ENCODE data around the gene AHDC1. TPM values are rescaled to one million over a fixed set of nuclear protein-coding genes. Genes with fewer than 3 reads are reported as not detected.
A peak's percentile ranks its signal among the peaks of the same experiment; 100 is the strongest.

The AHDC1 gene
- total and polyA plus RNA-seq, 2 of the 13 experiments (the other 11 are each of a cell fraction or from before 2014, with no cell fraction given): 1.0 to 2.7 TPM

DNA sequence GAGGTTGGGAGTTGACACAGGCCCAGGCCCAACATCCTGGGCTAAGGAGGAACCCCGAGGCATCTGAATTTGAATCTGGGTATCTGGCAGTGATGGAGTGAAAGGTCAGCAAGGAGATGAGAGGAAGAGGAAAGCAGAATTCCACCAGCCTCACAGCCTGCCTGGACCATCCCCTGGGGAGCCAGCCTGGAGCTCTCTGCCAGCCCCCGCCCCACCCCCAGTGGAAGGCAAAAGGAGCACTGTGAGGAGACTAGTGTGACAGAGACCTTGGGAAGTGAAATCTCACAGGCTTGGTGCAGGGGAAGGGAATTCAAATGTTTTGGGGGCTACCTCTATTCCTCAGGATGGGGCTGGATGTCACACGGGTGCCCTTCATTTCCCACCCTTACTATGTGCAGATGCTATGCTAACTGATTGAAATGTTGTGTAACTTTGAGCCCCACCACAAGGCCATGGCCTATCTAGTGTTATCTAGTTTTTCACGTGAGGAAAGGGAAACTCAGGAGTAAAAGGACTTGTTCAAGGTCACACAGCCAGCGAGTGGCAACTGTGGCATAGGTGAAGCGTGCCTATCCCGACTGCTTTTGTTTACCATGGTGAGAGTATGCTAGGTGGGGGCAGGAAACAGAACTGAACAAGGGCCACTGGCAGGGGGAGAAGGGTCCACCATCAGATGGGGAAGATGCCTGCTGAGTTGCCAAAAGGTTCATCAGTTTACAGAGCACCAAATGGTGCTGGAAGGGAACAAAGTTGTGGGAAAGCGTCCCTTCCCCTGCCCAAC is 29.8 kb downstream of the AHDC1 start (continued):
- TF ChIP-seq, protein P1, sequence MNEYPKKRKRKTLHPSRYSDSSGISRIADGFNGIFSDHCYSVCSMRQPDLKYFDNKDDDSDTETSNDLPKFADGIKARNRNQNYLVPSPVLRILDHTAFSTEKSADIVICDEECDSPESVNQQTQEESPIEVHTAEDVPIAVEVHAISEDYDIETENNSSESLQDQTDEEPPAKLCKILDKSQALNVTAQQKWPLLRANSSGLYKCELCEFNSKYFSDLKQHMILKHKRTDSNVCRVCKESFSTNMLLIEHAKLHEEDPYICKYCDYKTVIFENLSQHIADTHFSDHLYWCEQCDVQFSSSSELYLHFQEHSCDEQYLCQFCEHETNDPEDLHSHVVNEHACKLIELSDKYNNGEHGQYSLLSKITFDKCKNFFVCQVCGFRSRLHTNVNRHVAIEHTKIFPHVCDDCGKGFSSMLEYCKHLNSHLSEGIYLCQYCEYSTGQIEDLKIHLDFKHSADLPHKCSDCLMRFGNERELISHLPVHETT (CRISPR knock-in tag; conservative IDR thresholded peaks at IDR 0.05): peak; percentile 14; the same call in 1 of the 2 replicates
- TF ChIP-seq, protein P2, sequence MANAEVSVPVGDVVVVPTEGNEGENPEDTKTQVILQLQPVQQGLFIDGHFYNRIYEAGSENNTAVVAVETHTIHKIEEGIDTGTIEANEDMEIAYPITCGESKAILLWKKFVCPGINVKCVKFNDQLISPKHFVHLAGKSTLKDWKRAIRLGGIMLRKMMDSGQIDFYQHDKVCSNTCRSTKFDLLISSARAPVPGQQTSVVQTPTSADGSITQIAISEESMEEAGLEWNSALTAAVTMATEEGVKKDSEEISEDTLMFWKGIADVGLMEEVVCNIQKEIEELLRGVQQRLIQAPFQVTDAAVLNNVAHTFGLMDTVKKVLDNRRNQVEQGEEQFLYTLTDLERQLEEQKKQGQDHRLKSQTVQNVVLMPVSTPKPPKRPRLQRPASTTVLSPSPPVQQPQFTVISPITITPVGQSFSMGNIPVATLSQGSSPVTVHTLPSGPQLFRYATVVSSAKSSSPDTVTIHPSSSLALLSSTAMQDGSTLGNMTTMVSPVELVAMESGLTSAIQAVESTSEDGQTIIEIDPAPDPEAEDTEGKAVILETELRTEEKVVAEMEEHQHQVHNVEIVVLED (CRISPR knock-in tag; IDR thresholded peaks at IDR 0.05; ENCODE audit: borderline replicate concordance): peak; percentile 39; the same call in 1 of the 2 replicates
- peak; percentile 37; the same call in 1 of the 2 replicates for TF ChIP-seq ZNF501 (CRISPR knock-in tag; IDR thresholded peaks at IDR 0.05)
- no peak for TF ChIP-seq STAT5B (CRISPR knock-in tag; IDR thresholded peaks at IDR 0.05)
- TF ChIP-seq, protein P3, sequence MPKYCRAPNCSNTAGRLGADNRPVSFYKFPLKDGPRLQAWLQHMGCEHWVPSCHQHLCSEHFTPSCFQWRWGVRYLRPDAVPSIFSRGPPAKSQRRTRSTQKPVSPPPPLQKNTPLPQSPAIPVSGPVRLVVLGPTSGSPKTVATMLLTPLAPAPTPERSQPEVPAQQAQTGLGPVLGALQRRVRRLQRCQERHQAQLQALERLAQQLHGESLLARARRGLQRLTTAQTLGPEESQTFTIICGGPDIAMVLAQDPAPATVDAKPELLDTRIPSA (CRISPR knock-in tag; IDR thresholded peaks at IDR 0.05; ENCODE audit: borderline replicate concordance): no peak
- no peak for TF ChIP-seq MAFF (IDR thresholded peaks at IDR 0.05; ENCODE audit: low read depth, low read length)
- no peak for TF ChIP-seq ZBTB42 (CRISPR knock-in tag; IDR thresholded peaks at IDR 0.05)
- TF ChIP-seq SSRP1 (CRISPR knock-in tag; IDR thresholded peaks at IDR 0.05): peak; percentile 76; the same call in 1 of the 2 replicates
- TF ChIP-seq NFIB (CRISPR knock-in tag; IDR thresholded peaks at IDR 0.05; ENCODE audit: borderline replicate concordance): no peak
- TF ChIP-seq ZNF543 (CRISPR knock-in tag; IDR thresholded peaks at IDR 0.05): 0 out of 2 replicates have a peak, but pooled peaks have one; percentile 34
- TF ChIP-seq DMAP1 (CRISPR knock-in tag; IDR thresholded peaks at IDR 0.05): 0 out of 2 replicates have a peak, but pooled peaks have one; percentile 39
- peak; percentile 65 for TF ChIP-seq ZNF792 (CRISPR knock-in tag; IDR thresholded peaks at IDR 0.05)
- TF ChIP-seq NR1H2 (CRISPR knock-in tag; IDR thresholded peaks at IDR 0.05; ENCODE audit: borderline replicate concordance, low read depth): no peak
- TF ChIP-seq FOXA1 (IDR thresholded peaks at IDR 0.05): no peak
- peak; percentile 59 for TF ChIP-seq FOXA1 (CRISPR knock-in tag; IDR thresholded peaks at IDR 0.05)
- no peak for TF ChIP-seq PAWR (CRISPR knock-in tag; IDR thresholded peaks at IDR 0.05; ENCODE audit: borderline replicate concordance)
- peak; percentile 61; the same call in 1 of the 2 replicates for TF ChIP-seq PHF21A (CRISPR knock-in tag; IDR thresholded peaks at IDR 0.05)
- 0 out of 2 replicates have a peak, but pooled peaks have one; percentile 25 for TF ChIP-seq KDM2A (CRISPR knock-in tag; IDR thresholded peaks at IDR 0.05; ENCODE audit: borderline replicate concordance, low read depth)
- TF ChIP-seq ETV5 (CRISPR knock-in tag; IDR thresholded peaks at IDR 0.05; ENCODE audit: borderline replicate concordance): peak; percentile 72
- TF ChIP-seq, protein P4, sequence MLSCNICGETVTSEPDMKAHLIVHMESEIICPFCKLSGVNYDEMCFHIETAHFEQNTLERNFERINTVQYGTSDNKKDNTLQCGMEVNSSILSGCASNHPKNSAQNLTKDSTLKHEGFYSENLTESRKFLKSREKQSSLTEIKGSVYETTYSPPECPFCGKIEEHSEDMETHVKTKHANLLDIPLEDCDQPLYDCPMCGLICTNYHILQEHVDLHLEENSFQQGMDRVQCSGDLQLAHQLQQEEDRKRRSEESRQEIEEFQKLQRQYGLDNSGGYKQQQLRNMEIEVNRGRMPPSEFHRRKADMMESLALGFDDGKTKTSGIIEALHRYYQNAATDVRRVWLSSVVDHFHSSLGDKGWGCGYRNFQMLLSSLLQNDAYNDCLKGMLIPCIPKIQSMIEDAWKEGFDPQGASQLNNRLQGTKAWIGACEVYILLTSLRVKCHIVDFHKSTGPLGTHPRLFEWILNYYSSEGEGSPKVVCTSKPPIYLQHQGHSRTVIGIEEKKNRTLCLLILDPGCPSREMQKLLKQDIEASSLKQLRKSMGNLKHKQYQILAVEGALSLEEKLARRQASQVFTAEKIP (CRISPR knock-in tag; IDR thresholded peaks at IDR 0.05; ENCODE audit: borderline replicate concordance): no peak
- no peak for TF ChIP-seq ZFP36L1 (CRISPR knock-in tag; IDR thresholded peaks at IDR 0.05)
- peak; percentile 77 for TF ChIP-seq SALL1 (CRISPR knock-in tag; IDR thresholded peaks at IDR 0.05)
- TF ChIP-seq, protein P5, sequence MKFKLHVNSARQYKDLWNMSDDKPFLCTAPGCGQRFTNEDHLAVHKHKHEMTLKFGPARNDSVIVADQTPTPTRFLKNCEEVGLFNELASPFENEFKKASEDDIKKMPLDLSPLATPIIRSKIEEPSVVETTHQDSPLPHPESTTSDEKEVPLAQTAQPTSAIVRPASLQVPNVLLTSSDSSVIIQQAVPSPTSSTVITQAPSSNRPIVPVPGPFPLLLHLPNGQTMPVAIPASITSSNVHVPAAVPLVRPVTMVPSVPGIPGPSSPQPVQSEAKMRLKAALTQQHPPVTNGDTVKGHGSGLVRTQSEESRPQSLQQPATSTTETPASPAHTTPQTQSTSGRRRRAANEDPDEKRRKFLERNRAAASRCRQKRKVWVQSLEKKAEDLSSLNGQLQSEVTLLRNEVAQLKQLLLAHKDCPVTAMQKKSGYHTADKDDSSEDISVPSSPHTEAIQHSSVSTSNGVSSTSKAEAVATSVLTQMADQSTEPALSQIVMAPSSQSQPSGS (CRISPR knock-in tag; IDR thresholded peaks at IDR 0.05): peak; percentile 73; the same call in 1 of the 2 replicates
- peak; percentile 85 for TF ChIP-seq CEBPG (CRISPR knock-in tag; IDR thresholded peaks at IDR 0.05)
- TF ChIP-seq IRF2 (CRISPR knock-in tag; IDR thresholded peaks at IDR 0.05): peak; percentile 68

All from HepG2 (cell line).